ENCODE data around the gene PTH1R. TPM values are rescaled to one million over a fixed set of nuclear protein-coding genes. Genes with fewer than 3 reads are reported as not detected.

The PTH1R gene
- total RNA-seq, 1 donor from 2014 or later, result 6.2 TPM

DNA sequence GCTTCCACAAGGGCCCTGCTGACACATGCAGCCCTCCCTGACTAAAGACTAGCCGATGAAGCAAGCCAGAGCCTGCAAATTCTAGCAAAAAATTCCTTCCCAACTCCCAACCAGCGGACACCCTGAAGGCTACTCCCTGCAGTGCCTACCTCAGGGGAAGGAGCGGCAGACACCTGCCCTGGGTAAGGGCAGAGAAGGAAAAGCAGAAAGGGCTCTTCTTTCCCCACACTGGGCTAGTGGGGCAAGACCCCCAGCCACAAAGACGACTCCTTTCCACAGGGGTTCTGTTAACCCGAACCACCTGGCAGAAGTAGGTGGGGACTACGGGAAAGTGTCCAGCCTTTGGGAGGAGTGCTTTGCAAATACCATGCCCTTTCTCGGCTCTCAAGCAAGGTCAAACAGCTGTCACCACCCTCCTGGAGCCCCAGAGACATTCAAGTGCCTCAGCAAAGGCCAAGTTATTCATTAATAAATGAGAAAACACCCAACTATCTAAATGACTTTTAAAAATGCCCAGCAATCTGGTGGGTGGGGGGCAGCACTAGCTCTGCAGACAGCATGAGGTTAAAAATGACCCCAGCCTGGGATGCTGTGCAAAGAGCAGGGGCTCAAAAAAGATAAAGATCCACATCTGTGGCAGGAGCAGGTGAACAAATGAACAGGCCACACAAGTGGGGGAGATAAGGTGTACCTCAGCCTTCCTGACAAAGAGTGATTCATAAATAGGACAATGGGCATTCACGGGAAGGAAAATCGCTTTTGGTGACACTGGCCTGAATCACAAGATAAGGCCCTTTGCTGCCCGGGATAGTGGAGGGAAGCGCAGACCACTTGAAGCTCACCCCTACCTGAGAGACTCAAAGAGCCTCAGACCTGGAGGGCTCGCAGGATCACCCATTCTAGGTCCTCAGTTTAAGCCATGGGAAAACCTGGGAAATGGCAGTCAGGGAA is 66.0 kb downstream of the PTH1R start:
- Mint-ChIP-seq H3K9me3 (ENCODE audit: unreplicated experiment) (no peaks in the 10 kb centered on the region), H3K4me1 (ENCODE audit: unreplicated experiment) (peaks cover 80% of the 10 kb centered on the region), H3K27me3 (ENCODE audit: unreplicated experiment) (peaks cover 11% of the 10 kb centered on the region), H3K36me3 (ENCODE audit: low read depth, unreplicated experiment) (peaks cover 52% of the 10 kb centered on the region), H3K4me3 (ENCODE audit: unreplicated experiment) (no peak overlapping the region), H3K27ac (ENCODE audit: unreplicated experiment) (peak overlapping the region; percentile 61)
- TF ChIP-seq, protein P1, sequence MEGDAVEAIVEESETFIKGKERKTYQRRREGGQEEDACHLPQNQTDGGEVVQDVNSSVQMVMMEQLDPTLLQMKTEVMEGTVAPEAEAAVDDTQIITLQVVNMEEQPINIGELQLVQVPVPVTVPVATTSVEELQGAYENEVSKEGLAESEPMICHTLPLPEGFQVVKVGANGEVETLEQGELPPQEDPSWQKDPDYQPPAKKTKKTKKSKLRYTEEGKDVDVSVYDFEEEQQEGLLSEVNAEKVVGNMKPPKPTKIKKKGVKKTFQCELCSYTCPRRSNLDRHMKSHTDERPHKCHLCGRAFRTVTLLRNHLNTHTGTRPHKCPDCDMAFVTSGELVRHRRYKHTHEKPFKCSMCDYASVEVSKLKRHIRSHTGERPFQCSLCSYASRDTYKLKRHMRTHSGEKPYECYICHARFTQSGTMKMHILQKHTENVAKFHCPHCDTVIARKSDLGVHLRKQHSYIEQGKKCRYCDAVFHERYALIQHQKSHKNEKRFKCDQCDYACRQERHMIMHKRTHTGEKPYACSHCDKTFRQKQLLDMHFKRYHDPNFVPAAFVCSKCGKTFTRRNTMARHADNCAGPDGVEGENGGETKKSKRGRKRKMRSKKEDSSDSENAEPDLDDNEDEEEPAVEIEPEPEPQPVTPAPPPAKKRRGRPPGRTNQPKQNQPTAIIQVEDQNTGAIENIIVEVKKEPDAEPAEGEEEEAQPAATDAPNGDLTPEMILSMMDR (IDR thresholded peaks at IDR 0.05; ENCODE audit: unreplicated experiment), result no peak
- no peak for DNase-seq (ENCODE audit: low spot score)

DNA sequence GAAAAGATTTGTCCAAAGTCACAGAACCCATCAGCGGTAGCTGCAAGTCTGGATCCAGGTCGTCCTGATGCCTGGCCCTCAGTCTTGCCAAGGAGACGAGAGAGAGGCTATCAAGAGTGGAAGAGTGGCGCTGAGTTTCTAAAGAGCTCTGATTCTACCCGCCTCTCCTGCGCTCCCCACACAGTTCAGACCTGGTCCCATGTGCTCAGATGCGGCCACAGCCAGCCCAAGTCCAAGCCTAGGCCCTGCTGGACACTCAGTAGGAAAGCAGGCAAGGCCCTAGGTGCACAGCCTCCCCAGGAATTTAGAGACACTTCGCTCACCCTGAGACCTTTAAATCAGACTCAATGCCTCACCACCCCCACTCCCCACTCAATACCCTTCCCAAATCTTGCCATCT is 66.7 kb downstream of the PTH1R start:
- Mint-ChIP-seq H3K4me1 (ENCODE audit: unreplicated experiment) (peaks cover 83% of the 10 kb centered on the region), H3K4me3 (ENCODE audit: unreplicated experiment) (no peak overlapping the region), H3K27ac (ENCODE audit: unreplicated experiment) (peak overlapping the region; percentile 61), H3K9me3 (ENCODE audit: unreplicated experiment) (no peaks in the 10 kb centered on the region), H3K36me3 (ENCODE audit: low read depth, unreplicated experiment) (peaks cover 47% of the 10 kb centered on the region), H3K27me3 (ENCODE audit: unreplicated experiment) (peaks cover 9% of the 10 kb centered on the region)
- TF ChIP-seq, protein P1 (IDR thresholded peaks at IDR 0.05; ENCODE audit: unreplicated experiment), result no peak
- DNase-seq (ENCODE audit: low spot score), result no peak

DNA sequence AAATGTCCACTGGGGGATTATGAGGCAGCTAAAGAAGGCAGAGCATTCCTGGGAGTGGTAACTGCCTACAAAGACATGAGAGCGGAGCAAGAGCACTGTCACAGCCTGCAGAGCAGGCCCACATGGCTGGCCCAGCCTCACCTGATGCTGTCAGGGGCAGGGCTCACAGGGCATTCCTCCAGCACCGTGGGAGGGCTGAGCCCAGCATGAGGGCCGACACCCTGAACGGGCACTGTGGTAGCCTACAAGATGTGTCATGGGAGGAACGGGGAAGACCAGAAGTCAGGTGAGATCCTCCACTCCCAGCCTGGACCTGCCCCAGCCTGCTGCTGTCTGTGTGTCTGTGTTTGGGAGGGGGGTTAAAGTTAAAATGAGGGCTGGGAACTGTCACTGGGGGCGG is 68.9 kb downstream of the PTH1R start:
- no peaks in the 10 kb centered on the region for H3K9me3 Mint-ChIP-seq (ENCODE audit: unreplicated experiment)
- H3K36me3 Mint-ChIP-seq (ENCODE audit: low read depth, unreplicated experiment), result peaks cover 35% of the 10 kb centered on the region
- TF ChIP-seq, protein P1 (IDR thresholded peaks at IDR 0.05; ENCODE audit: unreplicated experiment), result no peak
- DNase-seq (ENCODE audit: low spot score), result no peak
- H3K4me3 Mint-ChIP-seq (ENCODE audit: unreplicated experiment), result no peak overlapping the region
- H3K27me3 Mint-ChIP-seq (ENCODE audit: unreplicated experiment), result no peaks in the 10 kb centered on the region
- no peak overlapping the region for H3K27ac Mint-ChIP-seq (ENCODE audit: unreplicated experiment)
- H3K4me1 Mint-ChIP-seq (ENCODE audit: unreplicated experiment), result peaks cover 83% of the 10 kb centered on the region

DNA sequence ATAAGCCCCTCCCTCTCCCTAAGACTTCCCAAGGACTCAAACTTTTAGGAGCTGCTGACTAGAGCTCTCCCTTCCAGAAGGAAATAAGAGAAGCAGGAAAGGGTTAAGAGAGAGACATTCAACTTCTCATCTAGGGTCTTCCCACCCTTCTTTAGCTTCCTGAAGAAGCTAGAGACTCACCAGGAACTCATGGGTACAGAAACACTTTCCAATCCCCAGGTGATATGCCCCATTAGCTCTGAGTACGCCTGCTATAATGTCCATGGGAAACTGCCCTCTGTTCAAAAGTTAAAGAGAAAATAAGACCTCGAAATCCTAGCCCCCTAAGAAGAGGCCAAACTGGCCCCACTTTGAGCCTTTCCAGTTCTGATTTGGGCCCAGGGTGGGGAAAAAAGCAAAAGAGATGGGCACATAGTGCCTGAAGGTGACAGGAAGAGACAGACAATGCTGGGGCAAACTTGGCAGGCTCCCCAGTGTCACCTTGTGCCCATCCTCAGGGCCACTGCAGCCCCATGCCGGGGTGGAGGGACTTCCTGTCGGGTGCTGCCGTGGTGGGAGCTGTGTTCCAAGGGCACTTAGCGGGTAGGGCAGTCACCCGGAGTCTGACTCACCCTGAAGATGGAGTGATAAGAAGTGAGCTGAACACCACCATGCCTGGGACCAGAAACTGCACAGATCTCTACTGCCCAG is 69.5 kb downstream of the PTH1R start:
- Mint-ChIP-seq H3K4me1 (ENCODE audit: unreplicated experiment) (peaks cover 83% of the 10 kb centered on the region), H3K36me3 (ENCODE audit: low read depth, unreplicated experiment) (peaks cover 35% of the 10 kb centered on the region), H3K4me3 (ENCODE audit: unreplicated experiment) (peak overlapping the region; percentile 31), H3K9me3 (ENCODE audit: unreplicated experiment) (no peaks in the 10 kb centered on the region), H3K27me3 (ENCODE audit: unreplicated experiment) (no peaks in the 10 kb centered on the region), H3K27ac (ENCODE audit: unreplicated experiment) (no peak overlapping the region)
- TF ChIP-seq, protein P1 (IDR thresholded peaks at IDR 0.05; ENCODE audit: unreplicated experiment), result no peak
- no peak for DNase-seq (ENCODE audit: low spot score)

DNA sequence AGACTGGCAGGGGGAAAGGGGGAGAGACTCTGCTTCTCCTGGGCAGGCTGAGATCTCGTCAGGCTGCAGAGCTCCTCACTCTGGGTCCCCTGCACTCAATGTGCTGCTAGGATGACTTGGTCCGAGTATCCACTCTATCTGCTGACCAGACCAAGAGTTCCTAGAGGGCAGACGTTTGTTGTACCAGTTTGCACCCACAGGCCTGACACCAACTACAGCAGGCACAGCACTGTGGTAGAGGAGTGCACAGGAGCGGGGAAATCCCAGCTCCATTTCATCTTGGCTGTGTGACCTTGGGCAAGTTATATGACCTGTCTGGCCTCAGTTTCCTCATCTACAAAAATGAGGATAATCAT is 70.0 kb downstream of the PTH1R start:
- no peaks in the 10 kb centered on the region for H3K9me3 Mint-ChIP-seq (ENCODE audit: unreplicated experiment)
- DNase-seq (ENCODE audit: low spot score), result no peak
- H3K4me3 Mint-ChIP-seq (ENCODE audit: unreplicated experiment), result peak overlapping the region; percentile 75
- TF ChIP-seq, protein P1 (IDR thresholded peaks at IDR 0.05; ENCODE audit: unreplicated experiment), result no peak
- H3K36me3 Mint-ChIP-seq (ENCODE audit: low read depth, unreplicated experiment), result peaks cover 33% of the 10 kb centered on the region
- H3K4me1 Mint-ChIP-seq (ENCODE audit: unreplicated experiment), result peaks cover 81% of the 10 kb centered on the region
- H3K27ac Mint-ChIP-seq (ENCODE audit: unreplicated experiment), result no peak overlapping the region
- H3K27me3 Mint-ChIP-seq (ENCODE audit: unreplicated experiment), result no peaks in the 10 kb centered on the region

Measured in endothelial cell (in vitro differentiated cells).